ENCODE results near the gene CREB5. TPM values are rescaled to one million over a fixed set of nuclear protein-coding genes. Genes with fewer than 3 reads are reported as not detected.

The CREB5 gene
- total RNA-seq, 1 experiment from 2014 or later = 5.2 TPM

GRCh38 chr7:28688651-28689050, 276.3 kb downstream of the CREB5 start:
- H3K4me1 ChIP-seq (ENCODE audit: insufficient read depth, low read length) = peaks cover 31% of the 10 kb centered on the region
- H3K27me3 ChIP-seq (ENCODE audit: low read length) = no peaks in the 10 kb centered on the region
- H3K4me2 ChIP-seq (ENCODE audit: low read length) = peak overlapping the region; percentile 93
- intact Hi-C loops (cut with micrococcal nuclease) = loop anchor here (5.0 kb wide), 4 partner anchors 59 to 164 kb away; no protein-coding TSS in a partner anchor
- ATAC-seq (peak; percentile 18; the same call in 1 of the 2 replicates), DNase-seq (peak; percentile 54)
- no peaks in the 10 kb centered on the region for H3K9me3 ChIP-seq (ENCODE audit: low read length)
- H2AFZ ChIP-seq (ENCODE audit: low read length) = no peak overlapping the region
- peak overlapping the region; percentile 5; the same call in 1 of the 2 replicates for H3K4me3 ChIP-seq (ENCODE audit: low read length)
- no peak for TF ChIP-seq EZH2phosphoT487 (IDR thresholded peaks at IDR 0.05; ENCODE audit: borderline replicate concordance, low read length)
- TF ChIP-seq EZH2 (IDR thresholded peaks at IDR 0.05; ENCODE audit: low read length, unreplicated experiment) = no peak
- TF ChIP-seq CTCF (conservative IDR thresholded peaks at IDR 0.05; ENCODE audit: low read depth, low read length) = no peak
- no peaks in the 10 kb centered on the region for H4K20me1 ChIP-seq (ENCODE audit: low read length)
- H3K79me2 ChIP-seq (ENCODE audit: low read length) = peaks cover 13% of the 10 kb centered on the region
- ChIA-PET CTCF (no interaction called here), POLR2A (ENCODE audit: unreplicated experiment) (interaction anchor here (0.5 to 0.7 kb wide), 4 partner anchors 25 to 875 kb away, joined by 3 to 5 read pairs (median 3); partner anchors contain the start of gene PRR15)
- no peak overlapping the region for H3K27ac ChIP-seq (ENCODE audit: low read length)
- no peaks in the 10 kb centered on the region for H3K9me2 ChIP-seq (replicated peaks; ENCODE audit: low read length)
- BruUV-seq (replicated peaks) = no TSS peak
- H3K9ac ChIP-seq (ENCODE audit: low read length) = no peak overlapping the region
- no peaks in the 10 kb centered on the region for H3K36me3 ChIP-seq (ENCODE audit: low read depth, low read length)
- H3F3A ChIP-seq (ENCODE audit: low read length, unreplicated experiment) = peaks cover 5% of the 10 kb centered on the region

- Histone ChIP-seq H3K27ac (ENCODE audit: low read length) (no peak overlapping the region), H3K9me3 (ENCODE audit: low read length) (no peaks in the 10 kb centered on the region), H4K20me1 (ENCODE audit: low read length) (no peaks in the 10 kb centered on the region), H3K9me2 (replicated peaks; ENCODE audit: low read length) (no peaks in the 10 kb centered on the region), H3K27me3 (ENCODE audit: low read length) (no peaks in the 10 kb centered on the region), H2AFZ (ENCODE audit: low read length) (no peak overlapping the region), H3K9ac (ENCODE audit: low read length) (no peak overlapping the region), H3K79me2 (ENCODE audit: low read length) (no peaks in the 10 kb centered on the region), H3K4me1 (ENCODE audit: insufficient read depth, low read length) (no peaks in the 10 kb centered on the region), H3K4me2 (ENCODE audit: low read length) (no peak overlapping the region), H3K36me3 (ENCODE audit: low read depth, low read length) (no peaks in the 10 kb centered on the region), H3K4me3 (ENCODE audit: low read length) (no peak overlapping the region), H3F3A (ENCODE audit: low read length, unreplicated experiment) (no peaks in the 10 kb centered on the region)
- intact Hi-C loops (cut with micrococcal nuclease) = loop anchor here (5.0 kb wide), 1 partner anchor 38 kb away; no protein-coding TSS in a partner anchor
- no peak for DNase-seq
- ChIA-PET POLR2A (ENCODE audit: unreplicated experiment) (interaction anchor here (0.5 kb wide), 1 partner anchor 35 kb away, joined by 3 read pairs; no protein-coding TSS in a partner anchor), CTCF (no interaction called here)
- ATAC-seq = no peak
- TF ChIP-seq CTCF (conservative IDR thresholded peaks at IDR 0.05; ENCODE audit: low read depth, low read length) = no peak
- no peak for TF ChIP-seq EZH2phosphoT487 (IDR thresholded peaks at IDR 0.05; ENCODE audit: borderline replicate concordance, low read length)
- no peak for TF ChIP-seq EZH2 (IDR thresholded peaks at IDR 0.05; ENCODE audit: low read length, unreplicated experiment)
- BruUV-seq (replicated peaks) = no TSS peak
Observed at GRCh38 chr7:28695300-28696295, 283.3 kb downstream of the CREB5 start.

Data from PC-3 (cell line).